NOMO-1 treated with dmso at 0.1 percent for 144 hours (cell line): ENCODE measurements around the gene GLIS1.
"Not testable (repeated sequence)": the region's sequence is repeated elsewhere in the genome, so short reads cannot be mapped to it uniquely, and the experiment has no call there.

Experiments used
- DNase-seq: peaks from one replicate; lab custom pipeline; 2025; ENCODE audit not compliant: unreplicated experiment; lab: John Stamatoyannopoulos, UW

The GLIS1 gene

GRCh38 chr1:53656747-53657530 is 82.0 kb downstream of the GLIS1 start:
- no peak for DNase-seq

DNA sequence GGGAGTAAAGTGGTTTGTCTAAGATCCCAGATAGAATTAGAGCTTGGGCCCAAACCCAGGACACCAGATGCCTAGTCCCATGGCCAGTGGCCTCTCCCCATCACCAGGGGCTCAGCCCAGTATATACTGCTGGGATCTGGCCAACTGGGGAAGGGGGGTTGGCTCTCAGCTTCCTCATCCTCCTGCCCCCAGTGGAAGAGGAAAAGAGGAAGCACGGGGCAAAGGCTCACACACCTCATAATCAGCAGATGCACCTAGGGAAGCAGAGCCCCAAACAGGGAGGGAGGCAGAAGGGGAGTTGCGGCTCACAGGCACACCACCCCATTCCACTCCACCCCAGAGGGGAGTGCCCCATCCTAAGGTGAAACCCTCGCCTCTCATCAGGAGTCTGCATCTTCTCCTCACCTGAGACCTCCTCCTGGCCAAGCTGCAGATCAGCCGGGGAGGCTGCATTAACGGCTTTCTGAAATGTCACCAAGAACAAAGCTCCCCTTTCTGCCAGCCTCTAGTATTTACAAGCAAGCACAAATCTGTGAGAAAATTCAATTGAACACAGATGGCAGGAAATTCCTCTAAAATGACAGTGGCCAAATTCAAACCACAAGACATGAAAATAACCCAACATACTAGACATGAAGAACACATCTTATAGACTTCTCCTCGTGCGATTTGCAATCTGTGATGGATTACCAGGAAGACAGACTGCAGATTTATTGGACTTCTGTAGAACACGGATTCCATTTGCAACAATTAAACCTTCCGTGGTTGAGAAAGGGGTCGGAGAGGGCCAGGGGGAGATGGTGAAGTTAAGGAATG is 82.8 kb downstream of the GLIS1 start:
- DNase-seq: no peak

DNA sequence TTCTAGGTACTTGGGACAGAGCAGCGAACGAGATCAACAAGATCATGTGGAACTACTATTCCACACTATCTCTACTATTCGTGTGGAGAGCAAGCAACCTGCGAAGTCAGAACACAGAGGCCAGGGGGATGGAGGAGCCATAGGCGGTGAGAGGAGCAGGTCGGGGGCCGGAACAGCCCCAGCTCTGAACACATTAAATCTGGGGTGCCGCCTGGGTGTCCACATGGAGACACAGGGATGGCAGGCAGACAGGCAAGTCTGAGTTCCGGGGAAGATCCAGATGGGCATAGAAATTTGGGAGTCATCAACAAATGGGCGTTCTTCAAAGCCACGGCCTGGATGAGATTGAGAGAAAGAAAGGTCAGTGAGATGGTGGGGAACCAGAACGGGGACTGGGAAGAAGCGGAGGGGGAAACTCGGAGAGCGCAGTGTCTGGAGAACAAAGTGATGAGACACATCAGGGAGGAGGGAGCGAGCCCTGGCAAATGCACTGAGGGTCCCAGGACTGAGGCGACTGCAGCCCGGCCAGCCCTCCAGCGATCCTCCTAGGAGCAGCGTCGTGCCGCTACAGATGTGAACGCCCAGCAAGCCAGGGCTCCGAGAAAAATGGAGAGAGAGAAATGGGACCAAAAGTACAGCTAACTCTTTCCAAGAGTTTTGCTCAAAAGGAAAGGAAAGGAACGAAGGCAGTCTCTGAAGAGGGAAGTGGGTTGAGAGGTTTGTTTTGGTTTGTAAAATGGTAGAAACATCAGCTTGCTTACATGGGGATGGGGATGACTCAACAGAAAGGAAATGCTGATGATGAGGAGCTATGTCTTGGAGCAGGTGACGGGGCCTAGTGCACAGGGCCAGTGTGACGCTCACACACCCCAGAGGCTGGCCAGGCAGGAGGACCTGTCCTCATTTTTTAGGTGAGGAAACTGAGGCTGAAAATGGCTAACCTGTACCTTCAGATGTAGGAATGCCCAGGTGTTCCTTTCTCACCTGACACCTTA is 84.5 kb downstream of the GLIS1 start:
- DNase-seq: no peak

- no peak for DNase-seq
Observed at GRCh38 chr1:53653631-53654030, 85.3 kb downstream of the GLIS1 start.

- no peak for DNase-seq
Observed at GRCh38 chr1:53653200-53653575, 85.8 kb downstream of the GLIS1 start.

- DNase-seq: no peak
Observed at GRCh38 chr1:53652441-53653199, 86.3 kb downstream of the GLIS1 start.

GRCh38 chr1:53651356-53651755 is 87.6 kb downstream of the GLIS1 start:
- no peak for DNase-seq

DNA sequence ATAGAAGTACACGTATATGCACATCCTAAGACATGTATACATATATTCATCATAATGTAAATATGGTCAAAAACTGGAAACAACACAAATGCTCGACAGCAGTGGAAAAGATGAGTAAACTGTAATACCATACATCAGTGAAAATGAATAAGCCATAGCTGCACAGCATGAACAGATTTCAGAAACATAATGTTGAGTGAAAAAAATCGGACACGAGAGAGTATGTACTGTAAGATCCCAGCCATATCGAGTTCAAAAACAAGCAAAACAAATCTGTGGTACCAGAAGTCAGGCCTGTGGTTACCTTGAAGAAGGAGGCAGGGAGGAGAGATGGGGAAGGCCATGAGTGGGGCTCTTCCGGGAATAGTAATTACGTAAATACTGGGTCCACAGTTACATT is 90.4 kb downstream of the GLIS1 start:
- no peak for DNase-seq

- DNase-seq: not testable (repeated sequence)
Observed at GRCh38 chr1:53647915-53648314, 91.0 kb downstream of the GLIS1 start.

- DNase-seq: no peak
Observed at GRCh38 chr1:53646732-53647131, 92.2 kb downstream of the GLIS1 start.

GRCh38 chr1:53645690-53646078 is 93.3 kb downstream of the GLIS1 start:
- no peak for DNase-seq

DNA sequence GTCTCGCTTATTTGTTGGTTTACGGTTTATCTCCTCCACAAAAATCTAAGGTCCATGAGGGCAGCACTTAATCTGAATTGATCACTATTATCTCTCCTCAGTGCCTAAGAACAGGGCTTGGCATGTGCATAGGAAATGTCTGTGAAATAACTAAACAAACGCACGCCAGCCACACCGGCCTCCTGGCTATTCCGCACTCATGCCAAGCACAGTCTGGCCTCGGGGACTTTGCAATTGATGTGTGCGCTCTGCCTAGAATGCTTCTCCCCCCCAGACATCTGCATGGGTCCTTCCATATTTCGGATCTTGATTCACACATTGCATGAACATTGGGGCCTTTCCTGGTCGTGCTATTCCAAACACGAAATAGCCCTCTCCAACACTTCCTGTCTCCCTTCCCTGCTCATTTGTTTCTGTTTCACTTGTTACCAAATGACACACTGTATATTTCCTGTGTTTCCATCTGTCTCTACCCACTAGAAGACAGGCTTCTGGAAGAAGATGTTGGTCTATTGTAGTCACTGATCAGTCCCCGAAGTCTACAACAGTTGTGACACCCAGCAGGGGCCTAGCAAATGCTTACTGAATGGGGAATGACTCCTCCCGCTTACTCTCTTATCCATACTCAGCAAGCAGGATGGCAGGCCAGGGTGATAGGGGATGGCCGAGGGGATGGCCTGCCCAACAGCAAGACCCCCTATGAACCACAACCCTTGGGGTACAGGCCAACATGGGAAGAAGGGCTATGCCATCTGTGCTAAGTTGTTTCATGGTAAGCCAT is 93.9 kb downstream of the GLIS1 start:
- DNase-seq: no peak

- no peak for DNase-seq
Observed at GRCh38 chr1:53644496-53644895, 94.5 kb downstream of the GLIS1 start.

- no peak for DNase-seq
Observed at GRCh38 chr1:53643881-53644390, 95.0 kb downstream of the GLIS1 start.

DNA sequence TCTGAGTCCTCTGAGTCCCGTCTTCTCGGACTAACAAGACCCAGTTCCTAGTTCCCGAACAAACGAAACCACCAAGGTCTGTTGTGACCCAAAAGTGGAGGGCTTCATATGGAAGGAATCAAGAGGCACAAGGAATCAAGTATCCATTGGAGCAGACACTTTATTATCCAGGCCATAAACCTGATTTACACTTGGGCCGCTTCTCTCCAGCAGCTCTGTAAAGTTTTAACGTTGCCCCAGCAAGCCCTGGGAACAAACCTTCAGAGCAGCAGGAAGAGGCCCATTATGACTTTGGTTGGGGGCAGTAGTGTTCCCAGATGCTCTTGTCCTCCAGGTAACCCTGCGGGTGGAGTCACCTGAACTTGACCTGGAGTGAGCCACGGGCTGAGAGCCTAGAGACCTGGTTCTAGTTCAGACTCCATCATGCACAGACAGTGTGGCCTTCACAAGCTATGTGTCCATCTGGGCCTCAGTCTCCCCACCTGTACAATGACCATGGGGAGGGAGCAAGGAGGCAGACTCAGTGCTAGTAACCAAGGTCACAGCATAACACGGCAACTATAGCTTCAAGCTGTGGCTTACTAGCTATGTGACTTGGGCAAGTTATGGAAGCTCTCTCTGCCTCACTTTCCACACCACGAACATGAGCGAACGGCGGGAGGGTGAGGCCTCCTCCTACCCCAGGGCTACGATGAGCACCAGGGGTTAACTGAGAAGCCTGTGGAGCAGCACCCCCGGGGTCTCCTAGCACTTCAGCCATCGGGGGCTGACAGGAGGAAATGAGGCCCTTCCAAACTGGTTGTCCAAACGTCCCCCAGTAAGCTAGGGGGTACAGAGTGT is 95.7 kb downstream of the GLIS1 start:
- no peak for DNase-seq

DNA sequence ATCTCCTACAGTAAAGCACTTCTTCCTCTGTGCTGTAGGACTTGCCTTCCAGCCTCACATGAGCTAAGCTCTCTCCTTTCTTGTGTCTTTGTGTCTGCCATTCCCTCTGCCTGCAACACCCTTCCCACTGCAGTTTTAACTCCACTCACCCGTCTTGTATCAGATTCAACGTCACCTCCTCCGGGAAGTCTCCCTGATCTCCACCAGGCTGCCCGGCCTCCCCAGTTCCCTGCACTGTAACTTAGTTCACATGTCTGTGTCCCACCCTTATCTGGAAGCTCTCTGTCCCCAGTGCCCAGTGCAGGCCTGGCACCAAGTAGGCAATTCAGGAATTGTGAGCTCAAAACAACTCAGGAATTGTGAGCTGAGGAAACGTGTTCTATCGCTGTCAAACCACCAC is 96.4 kb downstream of the GLIS1 start:
- no peak for DNase-seq

DNA sequence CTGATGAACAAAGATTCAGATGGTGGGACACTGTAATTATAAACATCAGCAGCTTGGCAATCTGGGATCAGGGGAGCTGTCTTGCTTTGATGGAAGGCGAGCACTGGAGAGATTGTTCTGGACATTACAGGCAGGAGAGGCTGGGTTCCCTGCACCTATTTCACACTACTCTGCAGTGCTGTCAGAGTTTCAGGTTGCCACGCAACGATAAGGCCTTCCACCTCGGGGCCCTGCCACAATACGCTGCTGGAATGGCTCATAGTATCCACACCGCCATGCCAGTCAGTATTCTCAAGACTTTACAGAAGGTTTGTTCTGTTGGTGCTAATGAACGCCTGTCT is 96.8 kb downstream of the GLIS1 start:
- DNase-seq: no peak

- DNase-seq: no peak
Observed at GRCh38 chr1:53641481-53642214, 97.3 kb downstream of the GLIS1 start.
